Measurements from ENCODE around the gene IL33.

- TF ChIP-seq ELF4 (IDR thresholded peaks at IDR 0.05) (no peak), FOXM1 (IDR thresholded peaks at IDR 0.05; ENCODE audit: borderline replicate concordance) (no peak), TARDBP (IDR thresholded peaks at IDR 0.05) (no peak), FOXA1 (IDR thresholded peaks at IDR 0.05) (no peak), ZNF384 (IDR thresholded peaks at IDR 0.05) (no peak), BHLHE40 (IDR thresholded peaks at IDR 0.05; ENCODE audit: borderline replicate concordance) (no peak), SP1 (IDR thresholded peaks at IDR 0.05) (no peak), ARNT (IDR thresholded peaks at IDR 0.05) (no peak), SUZ12 (IDR thresholded peaks at IDR 0.05) (no peak), CTBP1 (IDR thresholded peaks at IDR 0.05; ENCODE audit: borderline replicate concordance) (no peak)
Observed at GRCh38 chr9:6184749-6185645, 30.6 kb upstream of the IL33 start.

Data from HEK293T (cell line).